Skin of body (tissue), 2 donors: Measurements from ENCODE around the gene IFT25. TPM values are rescaled to one million over a fixed set of nuclear protein-coding genes. Genes with fewer than 3 reads are reported as not detected.

ENCODE experiments used
- DNase-seq: peaks from one replicate; lab custom pipeline; 2025; lab: John Stamatoyannopoulos, UW
- total RNA-seq: library from RNA; depleted of rRNA; stranded (reverse); fragments of >200 nt; gene quantifications from one replicate; pipeline ENCODE4 v1.2.3, GENCODE V29; 2014

IFT25 gene
- total RNA-seq, 1 donor from 2014 or later = 32.4 TPM

DNA sequence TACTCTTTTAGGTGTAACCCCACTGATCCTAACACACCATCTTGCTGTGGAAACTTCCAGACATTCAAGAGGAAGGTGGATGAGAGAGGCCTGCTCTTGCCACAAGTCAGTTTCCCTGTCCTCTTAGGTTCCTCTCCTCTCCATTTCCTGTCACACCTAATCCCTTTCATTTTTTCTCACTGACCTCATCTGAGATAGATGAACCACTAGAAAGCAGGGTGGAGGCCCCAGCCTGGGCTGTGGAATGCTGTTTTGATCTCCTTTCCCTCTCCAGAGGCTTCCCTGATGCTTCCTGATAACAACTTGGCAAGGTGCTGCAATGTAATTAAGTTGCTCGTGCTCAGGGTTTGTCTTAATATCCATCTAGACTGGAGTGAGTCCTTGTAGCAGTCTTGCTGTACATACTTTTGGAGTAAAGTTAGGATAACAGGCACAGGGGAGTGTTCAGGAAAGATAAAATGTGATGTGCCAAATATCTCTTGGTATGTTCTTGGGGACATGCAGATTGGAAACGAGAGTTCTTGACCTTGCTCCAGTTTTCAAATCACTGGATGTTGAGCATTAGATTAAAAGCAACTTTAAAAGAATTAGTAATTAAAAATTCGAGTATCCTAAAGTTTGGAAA lies 11.8 kb upstream of the IFT25 start:
- no peak for DNase-seq

DNA sequence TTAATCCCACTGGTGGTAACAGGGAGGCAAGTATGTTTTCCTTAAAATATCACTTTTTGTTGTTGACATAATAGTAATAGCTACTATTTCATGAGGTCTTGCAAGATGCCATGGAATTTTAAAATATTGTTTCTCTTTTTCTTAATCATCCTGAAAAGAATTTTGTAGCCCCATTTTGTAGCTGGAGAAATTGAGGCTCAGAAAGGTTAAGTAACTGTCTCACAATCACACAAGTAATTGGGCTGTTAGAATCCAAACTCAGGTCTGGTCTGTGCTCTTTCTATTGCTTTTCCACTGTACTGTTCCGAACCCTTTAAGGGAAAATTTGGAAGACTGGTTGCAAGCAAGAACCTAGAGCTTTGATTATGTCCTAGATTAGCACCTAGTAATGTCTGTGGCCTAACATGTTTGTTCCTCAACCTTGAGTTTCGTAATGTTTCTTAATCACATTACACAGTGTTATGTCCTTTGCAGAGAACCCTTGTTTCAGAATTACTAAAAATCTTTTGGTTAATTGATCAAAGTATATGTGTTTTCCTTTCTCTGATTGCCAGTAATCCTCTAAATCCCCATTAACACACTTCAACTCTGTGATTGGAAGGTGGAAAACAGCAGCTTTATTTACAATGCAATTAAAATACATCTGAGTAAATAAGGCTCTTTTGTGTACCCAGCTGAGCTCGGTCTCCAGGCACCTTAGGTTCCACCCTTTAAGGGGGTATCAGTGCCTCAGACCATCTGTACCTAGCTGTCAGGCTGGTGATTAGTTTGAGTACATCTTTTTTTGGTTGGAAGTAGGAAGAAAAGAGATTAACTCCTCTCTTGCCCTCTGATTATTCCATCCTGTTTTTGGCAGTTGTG lies 11.0 kb upstream of the IFT25 start:
- DNase-seq = no peak

DNA sequence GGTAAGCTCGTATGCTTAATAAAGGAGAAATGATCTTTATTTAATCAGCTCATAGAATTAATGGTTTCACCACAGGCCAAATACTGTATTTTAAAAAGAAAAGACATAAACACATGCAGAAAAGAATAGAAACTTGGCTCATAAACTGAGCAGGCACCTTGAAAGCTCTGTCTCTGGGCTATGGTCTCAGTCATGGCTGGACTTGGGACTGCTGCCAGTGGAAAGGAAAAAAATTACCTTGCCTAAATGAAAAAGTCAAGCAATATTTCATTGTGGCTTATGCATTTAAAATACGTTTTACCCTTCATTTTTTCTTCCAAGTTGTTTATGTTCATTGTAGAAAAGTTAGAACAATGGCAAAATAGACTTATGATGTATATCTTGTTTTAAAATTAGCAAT lies 8.6 kb upstream of the IFT25 start:
- no peak for DNase-seq

DNA sequence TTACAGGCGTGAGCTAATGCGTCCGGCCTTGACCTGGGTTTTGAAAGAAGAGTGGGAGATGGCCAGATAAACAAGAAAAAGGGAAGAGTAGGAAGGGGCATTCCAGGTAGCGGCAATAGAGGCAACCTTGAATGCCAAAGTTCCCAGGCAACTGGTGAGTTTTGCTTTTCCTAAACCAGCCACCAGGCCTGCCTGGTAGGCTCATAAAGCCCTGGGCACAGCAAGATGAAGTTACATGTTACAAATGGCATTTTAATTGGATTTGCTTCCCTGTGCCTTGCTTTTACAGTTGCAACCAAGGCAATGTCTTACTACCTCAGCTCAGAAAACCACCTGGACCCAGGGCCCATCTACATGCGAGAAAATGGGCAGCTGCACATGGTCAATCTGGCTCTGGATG lies 6.2 kb upstream of the IFT25 start:
- no peak for DNase-seq

DNA sequence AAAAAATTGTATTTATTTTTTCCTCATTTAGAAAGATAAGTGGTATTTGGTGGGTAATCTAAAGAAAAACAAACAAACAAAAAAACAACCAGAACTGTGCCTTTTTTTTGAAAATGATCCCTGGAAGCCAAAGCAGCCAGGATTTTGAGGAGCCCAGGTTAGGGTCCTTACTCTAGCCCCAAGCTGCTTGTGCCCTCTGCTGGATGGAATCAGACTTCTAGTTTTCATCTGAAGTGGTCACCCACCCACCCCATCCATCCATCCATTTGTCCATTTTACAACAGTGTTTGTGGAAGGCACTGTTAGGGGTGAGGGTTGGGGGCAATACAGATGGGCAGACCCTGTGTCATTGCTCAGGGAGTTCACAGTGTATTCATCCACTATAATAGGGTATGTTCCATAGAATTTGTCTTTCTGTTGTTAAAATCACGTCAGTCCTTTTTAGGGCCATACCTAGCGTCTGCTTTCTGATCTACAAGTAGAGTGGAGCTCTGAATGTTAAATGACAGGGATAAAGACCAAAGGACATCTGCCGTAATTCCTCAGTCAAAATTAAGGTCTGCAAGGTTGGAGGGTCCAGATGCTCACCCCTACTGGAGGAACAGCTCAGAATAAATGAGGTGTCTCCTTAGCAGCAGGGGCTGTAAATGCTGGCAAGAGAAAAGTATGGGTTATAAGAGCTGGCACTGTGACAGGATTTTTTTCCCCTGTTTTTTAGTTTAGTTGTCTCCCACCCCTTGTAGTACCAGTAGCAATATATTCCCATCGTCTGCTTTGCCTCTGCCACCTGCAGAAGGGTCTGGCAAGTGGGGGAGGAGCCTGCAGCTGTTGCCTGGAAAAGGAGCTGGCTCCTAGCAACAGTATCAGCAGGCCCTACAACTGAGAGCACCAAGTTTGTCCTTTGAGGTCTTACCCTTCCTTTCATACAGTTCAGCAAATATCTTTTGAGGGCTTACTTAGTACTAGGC lies 3.8 kb upstream of the IFT25 start:
- peak; percentile 1 for DNase-seq

DNA sequence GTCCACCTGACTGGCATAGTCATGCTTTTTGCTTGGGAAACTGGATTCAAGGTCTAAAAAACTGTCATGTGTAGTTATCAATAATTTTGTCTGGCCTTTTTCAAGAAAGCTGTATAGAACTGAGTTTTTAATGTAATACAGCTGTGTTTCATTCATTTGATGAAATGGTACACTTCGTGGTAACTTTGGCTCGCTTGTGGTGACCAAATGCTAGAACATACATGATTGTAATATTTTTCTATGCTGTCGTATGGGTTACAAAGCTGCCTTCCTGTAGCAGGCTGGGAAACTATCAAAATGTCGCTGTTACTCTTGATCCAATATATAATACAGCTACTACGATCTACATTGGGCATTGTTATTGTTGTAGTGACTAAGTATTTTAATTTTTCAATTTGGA lies 2.8 kb upstream of the IFT25 start:
- DNase-seq = no peak

DNA sequence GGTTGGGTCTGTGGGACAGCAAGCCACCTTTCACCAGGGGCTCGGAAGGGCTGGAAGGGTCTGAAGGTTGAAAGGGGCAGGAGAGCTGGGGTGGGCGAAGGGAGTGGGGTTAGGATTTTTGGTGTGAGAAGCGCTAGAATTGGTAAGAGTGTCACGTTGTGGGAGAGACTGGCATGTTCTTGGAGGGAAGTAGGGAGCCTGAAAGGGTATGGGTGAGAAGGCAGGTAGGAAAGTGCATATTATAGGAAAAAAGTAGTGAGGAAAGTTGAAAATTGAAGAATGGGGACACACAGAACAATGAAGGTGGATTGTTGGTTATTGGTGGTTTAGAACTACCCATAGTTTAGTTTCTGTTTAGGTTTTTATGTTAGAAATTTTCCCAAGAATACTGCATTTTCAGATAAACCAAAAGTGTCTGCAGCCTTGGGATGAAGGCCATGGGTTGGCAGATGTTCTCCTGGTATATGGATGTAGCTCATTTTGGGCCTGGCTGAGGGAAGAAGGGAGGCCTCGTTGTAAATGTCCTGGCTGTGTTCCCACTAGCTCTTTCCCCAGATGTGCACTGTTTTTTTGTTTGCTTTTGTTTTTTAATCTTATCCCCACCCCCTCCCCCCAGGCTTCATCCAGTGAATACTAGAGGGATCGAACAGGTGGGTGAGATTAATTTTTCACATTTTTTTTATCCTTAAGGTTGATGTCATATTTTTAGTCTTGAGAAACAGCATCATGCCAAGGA lies 1.8 kb upstream of the IFT25 start:
- peak; percentile 56 for DNase-seq

DNA sequence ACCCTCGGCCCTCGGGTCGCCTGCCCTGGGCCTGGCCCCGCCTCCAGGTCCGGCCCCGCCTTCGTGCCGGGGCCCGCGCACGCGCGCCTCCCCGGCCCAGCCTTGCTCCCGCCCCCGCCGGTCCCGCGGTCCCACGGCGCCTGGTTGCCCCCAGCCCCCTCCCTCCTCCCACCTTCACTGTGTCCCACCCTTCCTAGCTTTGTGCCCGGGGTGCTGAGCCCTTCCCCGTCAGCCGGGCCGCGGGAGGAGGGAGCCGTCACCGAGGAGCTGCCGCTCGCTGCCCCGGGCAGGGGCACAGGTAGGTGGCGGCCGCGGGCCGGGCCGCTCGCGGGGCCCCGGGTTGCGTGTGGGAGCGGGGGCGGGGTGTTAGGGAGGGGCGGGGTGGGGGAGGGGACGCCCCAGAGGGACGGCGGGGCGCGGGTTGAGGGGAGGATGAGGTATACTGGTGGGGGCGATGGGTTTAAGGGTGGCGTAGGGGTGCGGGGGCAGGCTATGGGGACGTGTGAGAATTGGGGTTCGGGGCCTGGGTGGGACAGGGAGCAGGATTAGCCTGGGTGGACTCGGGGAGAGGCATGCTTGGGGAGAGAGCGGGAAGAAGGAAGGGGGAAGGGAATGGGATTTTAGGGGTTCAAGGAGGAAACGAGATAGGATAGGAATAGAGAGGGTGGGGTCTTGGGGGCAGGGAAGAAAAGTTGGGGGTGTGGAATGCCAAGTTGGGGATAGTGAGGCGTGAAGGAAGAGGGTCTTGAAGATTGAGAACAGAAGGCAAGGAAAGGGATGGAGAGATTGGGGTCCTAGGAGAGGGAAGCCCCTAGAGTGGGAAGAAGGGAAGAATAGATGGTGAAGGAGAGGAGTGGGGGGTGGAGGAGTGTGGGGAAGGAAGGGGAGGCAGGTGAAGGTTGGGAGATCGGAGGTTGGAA lies 1.0 kb upstream of the IFT25 start, which contains the start of gene LRRC42:
LRRC42 (plus strand) TSS at position 99 of the 920 bp plus-strand sequence. CDS start 5,650 bp downstream, outside the sequence.
- peak; percentile 90 for DNase-seq

DNA sequence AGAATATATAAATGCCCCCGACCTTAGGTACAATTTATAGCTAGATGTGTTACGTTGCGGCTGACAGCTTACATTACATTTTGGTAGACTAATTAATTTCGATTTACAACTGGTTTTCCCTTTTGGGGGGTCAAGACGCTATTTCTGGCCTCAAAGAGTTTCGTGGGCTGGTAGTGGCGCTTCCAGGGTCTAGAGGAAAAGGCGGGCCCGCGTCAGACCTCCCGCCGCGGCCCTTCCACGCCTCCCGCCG lies 391 bp downstream of the IFT25 start:
- no peak for DNase-seq

DNA sequence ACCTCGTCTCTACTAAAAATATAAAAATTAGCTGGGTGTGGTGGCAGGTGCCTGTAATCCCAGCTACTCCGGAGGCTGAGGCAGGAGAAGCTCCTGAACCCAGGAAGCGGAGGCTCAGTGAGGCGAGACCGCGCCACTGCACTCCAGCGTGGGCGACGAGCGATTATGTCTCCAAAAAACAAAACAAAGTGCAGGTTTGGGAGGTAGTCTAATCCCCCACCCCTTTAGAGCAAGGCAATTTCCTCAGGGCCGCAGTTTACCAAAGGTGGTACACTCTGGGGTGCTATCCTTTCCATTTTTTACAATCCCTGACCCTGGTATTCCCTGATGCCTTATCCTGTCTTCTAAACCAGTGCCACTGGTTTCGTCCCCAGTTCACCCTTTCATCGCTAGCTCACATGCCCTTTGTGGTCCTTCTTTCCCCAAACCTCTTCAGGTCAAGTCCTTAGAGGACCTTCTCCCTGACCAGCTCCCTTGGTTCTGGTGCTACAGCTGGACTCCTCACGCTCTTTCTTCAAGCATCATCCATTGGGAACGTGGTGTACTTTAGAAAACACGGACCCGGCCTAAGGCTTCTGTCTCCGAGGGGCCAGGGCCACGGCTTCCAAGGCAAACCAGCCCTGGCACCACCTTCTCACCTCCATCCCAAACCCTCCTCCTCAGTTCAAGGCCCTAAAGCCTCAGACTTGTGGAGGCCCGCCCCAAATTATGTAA lies 873 bp downstream of the IFT25 start:
- DNase-seq = no peak

DNA sequence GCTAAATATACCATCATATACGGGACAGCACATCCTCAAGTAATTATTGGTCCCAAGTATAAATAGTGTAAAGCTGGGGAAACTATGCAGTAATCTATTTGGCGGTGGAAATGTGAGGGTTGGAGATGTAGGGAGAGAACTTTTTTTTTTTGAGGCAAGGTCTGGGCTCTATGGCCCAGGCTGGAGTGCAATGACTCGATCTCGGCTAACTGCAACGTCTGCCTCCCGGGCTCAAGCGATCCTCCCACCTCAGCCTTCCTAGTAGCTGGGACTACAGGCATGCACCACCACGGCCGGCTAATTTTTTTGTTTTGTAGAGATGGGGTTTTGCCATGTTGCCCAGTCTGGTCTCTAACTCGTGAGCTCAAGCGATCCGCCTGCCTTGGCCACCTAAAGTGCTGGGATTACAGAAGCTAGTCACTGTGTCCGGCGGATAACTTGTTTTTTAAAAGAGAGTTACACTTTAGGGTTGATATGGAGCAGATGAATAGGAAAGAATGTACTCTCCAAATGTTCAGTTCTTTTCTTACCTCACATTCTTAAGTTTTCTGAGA lies 1.9 kb downstream of the IFT25 start:
- DNase-seq = no peak

DNA sequence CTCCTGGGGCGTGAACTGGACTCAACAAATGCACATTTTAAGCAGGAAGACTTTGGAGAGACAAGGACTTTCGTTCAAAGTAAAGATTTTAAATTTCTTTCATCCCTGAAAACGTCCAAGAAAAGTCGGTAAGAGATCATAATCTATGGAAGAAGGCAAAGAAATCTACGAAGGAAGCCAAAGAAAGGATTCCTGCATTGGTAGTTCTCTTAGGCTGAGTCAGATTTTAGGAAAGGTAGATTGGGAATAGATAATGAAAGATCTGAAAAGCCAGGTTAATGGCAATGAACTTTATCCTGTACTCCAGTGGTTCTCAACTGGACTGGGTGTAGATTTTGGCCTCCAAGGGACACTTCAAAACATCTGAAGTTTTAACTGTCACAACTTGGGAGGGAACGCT lies 2.4 kb downstream of the IFT25 start:
- DNase-seq = no peak

DNA sequence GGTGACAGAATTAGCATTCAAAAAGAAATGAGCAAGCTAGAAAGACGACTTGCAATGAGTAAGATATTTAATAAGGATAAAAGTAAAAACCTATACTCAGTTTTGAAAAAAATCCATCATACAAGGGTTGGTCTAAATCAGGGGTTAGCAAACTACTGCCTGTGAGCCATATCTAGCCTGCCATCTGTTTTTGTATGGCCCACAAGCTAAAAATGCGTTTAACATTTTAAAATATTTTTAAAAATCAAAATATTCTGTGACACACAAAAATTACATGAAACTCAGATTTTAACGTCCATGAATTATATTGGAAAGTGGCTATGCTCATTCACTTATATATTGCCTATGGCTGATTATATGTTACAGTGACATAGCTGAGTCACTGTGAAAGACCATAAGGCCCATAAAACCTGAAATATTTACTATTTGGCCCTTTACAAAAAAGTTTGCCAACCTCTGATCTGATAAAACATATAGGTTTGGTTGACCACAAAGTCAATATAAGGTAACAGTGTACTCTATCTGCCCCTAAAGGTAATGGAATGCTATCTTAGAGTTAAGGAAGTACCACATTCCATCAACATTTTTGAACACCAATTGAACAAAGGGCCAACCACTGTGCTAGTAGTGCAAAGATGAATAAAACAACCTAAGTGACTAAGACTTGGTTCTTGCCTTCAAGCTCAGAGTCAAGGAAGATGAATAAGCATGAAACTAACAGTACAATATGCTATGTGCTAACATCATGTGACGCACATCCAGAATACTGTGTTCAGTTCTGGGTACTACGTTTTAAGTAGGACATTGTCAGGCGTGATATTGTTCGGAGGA lies 3.2 kb downstream of the IFT25 start:
- DNase-seq = no peak

DNA sequence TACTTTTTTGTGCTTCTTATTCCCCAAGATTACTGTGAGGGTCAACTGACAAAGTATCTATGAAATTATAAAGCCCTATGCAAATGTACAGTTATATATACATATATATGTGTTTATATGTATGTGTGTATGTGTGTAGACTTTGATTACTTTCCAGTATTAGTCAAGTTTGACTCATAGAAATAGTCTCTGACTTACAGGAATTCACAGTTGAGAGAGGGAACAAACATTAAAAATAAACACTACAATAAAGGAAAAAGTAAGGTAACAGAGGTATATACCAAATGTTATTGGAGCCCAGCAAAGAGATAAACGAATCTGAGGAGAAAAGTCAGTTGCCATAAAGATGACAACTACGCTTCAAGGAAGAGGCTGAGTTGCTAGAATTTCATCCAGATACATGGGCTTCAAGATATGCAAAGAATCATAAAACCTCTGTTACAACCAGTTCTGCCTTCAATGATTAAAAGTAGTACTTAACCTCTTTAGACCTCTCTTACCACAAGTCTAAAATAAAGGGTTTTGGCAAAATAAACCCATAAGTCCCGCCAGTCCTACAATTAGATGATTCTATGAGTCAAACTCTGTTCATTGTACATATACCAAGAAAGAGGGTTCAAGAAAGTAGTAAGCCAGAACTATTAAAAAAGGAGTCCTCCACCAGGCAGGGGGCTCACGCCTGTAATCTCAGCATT lies 7.2 kb downstream of the IFT25 start:
- no peak for DNase-seq

DNA sequence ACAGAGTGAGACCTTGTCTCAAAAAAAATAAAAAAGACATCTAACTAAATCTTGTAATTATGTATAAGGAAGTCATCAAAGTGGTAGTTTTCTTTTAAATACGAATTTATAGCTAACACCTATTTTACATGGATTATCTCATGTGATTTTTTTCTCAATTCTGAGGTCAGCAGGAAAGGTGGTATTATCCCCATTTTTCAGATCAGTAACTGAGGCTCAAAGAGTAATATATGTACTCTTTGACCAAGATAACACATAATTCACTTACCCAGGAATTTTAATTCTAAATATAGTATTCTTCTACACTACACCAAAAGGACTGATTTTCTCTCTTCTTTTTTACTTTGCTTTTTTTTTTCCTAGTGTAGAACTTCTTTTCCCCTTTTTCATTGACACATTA lies 9.1 kb downstream of the IFT25 start:
- no peak for DNase-seq

DNA sequence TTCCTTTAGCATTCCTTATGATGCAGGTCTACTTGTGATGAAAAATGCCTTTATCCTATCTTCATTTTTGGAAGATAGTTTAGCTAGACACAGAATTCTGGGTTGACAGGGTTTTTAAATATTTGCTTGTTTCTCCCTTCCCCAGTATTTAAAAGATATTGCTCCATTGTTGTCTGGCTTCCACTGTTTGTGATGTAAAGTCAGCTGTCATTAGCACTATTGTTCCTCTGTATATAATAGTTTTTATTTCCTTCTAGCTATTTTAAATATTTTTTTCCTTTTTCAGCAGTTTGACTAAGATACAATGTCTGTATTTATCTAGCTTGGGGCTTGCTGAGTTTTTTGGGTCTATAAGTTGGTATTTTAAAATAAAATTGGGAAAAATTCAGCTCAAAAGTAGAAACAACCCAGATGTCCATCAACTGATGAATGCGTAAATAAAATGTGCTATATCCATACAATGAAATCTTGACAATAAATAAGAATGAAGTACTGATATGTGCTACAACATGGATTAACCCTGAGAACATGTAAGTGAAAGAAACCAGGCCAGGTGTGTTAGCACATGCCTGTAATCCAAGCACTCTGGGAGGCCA lies 11.2 kb downstream of the IFT25 start:
- no peak for DNase-seq

DNA sequence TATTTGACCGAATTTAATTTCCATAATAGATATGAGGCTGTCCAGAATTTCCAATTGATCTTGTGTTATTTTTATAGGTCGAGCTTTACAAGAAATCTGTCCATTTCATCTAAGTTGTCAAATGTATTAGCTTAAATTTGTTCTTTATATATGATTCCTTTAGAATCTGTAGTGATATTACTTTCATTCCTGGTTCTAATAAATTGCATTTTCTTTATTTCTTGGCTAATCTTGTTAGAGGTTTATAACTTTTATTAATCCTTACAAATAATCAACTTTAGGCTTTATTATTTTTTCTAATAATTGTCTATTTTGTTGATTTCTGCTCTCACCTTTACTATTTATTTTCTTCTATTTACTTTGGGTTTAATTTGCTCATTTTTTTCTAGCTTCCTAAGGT lies 14.0 kb downstream of the IFT25 start:
- DNase-seq = no peak
